Germinal center (tissue), 1 donor: ENCODE results near the gene HYAL3.
"Not testable (repeated sequence)": the region's sequence is repeated elsewhere in the genome, so short reads cannot be mapped to it uniquely, and the experiment has no call there.

Source experiments
- DNase-seq: peaks from one replicate; pipeline ENCODE4 v3.0.0; 2012; ENCODE audit warnings: mixed read lengths, low spot score

HYAL3 gene

DNA sequence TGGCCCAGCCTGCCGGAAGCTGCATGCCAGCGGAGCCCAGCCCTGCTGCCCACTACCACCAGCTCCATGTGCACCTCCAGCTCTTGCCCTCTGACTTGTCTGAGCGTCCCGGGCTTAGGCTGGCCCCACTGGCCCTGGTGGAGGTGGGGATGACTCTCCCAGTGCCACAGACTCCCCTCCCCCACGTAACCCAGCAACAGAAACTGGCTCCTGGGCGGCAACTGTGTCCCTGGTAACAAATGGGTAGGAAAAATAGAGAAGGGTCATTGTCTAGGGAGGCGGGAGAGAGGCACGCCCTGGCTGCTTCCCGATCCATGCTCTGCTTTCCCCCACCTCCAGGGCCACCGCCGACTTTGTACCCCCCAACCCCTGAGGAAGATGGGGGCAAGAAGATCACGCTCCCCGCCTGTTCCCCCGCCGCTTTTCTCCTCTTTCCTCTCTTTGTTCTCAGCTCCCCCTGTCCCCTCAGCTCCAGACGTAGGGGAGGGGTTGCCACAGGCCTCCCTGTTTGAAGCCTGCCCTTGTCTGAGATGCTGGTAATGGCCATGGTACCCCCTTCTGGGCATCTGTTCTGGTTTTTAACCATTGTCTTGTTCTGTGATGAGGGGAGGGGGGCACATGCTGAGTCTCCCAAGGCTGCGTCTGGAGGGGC, 41.0 kb downstream of the HYAL3 start:
- DNase-seq, result no peak

DNA sequence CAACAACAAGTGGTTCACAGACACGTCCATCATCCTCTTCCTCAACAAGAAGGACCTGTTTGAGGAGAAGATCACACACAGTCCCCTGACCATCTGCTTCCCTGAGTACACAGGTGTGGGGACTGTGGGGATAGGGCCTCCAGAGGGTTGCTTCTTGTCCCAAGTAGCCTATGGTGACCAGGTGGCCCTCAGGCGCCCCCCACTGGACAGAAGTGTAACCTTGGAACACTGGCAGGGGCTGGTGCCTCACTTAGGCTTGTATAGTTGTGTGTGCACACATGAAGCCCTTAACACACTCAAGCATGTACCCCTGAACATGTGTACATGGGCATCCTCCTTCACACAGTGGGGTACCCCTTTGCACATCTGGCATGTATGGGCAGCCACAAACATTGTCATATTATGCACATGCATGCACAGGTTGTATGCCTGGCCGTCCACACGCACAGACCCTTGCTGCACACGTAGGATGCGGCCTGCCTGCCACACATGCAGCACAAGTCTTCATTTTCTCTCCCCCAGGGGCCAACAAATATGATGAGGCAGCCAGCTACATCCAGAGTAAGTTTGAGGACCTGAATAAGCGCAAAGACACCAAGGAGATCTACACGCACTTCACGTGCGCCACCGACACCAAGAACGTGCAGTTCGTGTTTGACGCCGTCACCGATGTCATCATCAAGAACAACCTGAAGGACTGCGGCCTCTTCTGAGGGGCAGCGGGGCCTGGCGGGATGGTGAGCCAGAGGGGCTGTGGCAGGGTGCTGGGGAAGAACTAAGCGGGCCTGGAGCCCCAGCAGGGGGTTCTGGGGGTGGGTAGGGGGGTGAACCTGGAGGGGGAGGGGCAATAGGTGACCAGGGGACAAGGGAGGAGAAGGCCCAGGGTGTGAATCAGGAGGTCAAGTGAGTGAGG, 42.0 kb downstream of the HYAL3 start:
- no peak for DNase-seq

GRCh38 chr3:50255251-50255615, 44.0 kb downstream of the HYAL3 start:
- no peak for DNase-seq

GRCh38 chr3:50254577-50255250, 44.5 kb downstream of the HYAL3 start:
- no peak for DNase-seq

DNA sequence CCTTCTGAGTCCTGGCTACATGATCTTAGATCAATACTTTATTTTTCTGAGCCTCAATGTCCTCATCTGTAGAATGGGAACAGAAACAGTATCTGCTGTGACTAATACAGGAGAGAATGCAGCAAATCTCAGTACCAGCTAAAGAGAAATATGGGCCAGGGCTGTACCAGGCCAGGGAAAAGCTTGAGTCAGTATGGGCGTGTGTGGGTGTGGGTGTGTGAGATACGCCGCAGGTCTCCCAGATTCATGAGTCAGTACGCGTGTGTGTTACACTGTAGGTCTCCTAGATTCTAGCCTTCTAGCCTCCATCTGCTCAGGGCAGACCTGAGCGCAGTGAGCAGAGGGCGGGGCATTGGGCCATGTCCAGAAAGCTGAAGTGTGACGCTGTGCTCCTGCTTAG, 48.0 kb downstream of the HYAL3 start:
- no peak for DNase-seq

GRCh38 chr3:50250514-50250913, 48.7 kb downstream of the HYAL3 start:
- DNase-seq, result no peak

GRCh38 chr3:50249457-50249856, 49.7 kb downstream of the HYAL3 start:
- no peak for DNase-seq

- no peak for DNase-seq
Observed at GRCh38 chr3:50248387-50248786, 50.8 kb downstream of the HYAL3 start.

- DNase-seq, result no peak
Observed at GRCh38 chr3:50246517-50246954, 52.7 kb downstream of the HYAL3 start.

DNA sequence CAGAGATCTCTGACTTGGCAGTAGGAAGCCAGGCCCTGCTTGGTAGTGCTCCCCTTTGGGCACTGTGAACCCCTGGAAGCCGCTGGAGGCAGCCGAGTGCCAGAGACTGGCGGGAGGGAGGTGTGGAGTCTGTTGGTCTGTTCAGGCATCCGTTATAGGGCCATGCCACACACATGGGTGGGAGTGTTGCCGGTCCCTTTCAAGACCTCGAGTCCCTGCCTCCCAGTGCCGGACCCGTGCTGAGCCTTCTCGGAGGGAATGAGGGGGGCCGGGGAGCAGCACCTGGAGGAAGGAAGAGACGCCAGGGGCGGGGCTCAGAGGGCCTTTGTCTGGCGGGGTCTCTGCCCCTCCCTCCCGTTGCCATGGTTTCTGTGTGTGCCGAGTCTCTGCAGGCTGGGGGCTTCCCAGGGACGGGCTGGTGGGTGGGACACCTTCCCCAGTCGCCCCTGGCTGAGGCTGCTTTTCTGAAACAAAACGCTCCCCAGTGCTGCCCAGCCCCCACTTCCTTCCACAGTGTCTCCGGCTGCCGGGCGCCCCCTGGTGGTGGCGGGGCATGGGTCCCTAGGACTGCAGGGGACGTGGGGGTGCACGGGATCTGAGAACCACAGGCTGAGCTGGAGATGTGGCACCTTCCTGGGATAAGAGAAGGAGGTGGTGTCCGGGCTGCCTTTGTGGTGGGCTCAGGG, 53.2 kb downstream of the HYAL3 start:
- DNase-seq, result peak; percentile 82

- no peak for DNase-seq
Observed at GRCh38 chr3:50245251-50245745, 53.9 kb downstream of the HYAL3 start.

GRCh38 chr3:50244813-50245212, 54.4 kb downstream of the HYAL3 start:
- not testable (repeated sequence) for DNase-seq

DNA sequence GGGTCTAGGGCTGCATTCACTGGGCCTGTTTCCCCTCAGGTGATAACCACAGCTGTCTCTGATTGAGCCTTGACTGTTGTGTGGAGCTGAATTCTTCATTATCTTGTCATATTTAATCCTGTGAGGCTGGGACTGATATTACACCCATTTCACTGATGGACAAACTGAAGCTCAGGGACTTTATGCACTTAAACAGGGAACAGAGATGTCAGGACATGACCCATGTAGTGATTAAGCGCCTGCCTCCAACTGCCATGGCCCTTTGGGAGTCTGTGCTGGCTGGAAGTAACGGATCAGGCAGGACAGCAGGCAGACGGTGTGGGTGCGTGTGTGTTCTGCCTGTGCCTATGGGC, 55.7 kb downstream of the HYAL3 start:
- DNase-seq, result no peak

GRCh38 chr3:50242851-50243542, 56.2 kb downstream of the HYAL3 start:
- peak; percentile 79 for DNase-seq
